HCT116 (cell line): Measurements from ENCODE around the gene SEMA4D. TPM values are rescaled to one million over a fixed set of nuclear protein-coding genes. Genes with fewer than 3 reads are reported as not detected.

Experiments used
- ATAC-seq: fragments of 200-7000 bp; cut with Tn5 transposase; 2 replicates; pipeline ENCODE4 v1.9.1; 2020; ENCODE audit warnings: mild to moderate bottlenecking, moderate library complexity
- BruUV-seq: library from RNA; stranded (reverse); fragments of 400-500 nt; replicated peaks from 2 replicates; lab custom pipeline; 2021; lab: Mats Ljungman, UMichigan
- CTCF ChIA-PET: fragments of 300-600 bp; sonication (Branson Sonifier 250); formaldehyde crosslinking; loops from one replicate; lab custom pipeline; 2021; ENCODE audit warnings: antibody characterized with exemption; lab: Charles Lee
- POLR2A ChIA-PET: fragments of 300-600, 350-600 bp; sonication (Branson Sonifier 250); formaldehyde crosslinking; loops from one replicate; lab custom pipeline; 2021; ENCODE audit warnings: antibody characterized with exemption; lab: Charles Lee
- RAD21 ChIA-PET, 2 experiments: fragments of 300-600 bp; sonication (Branson Sonifier 250); formaldehyde crosslinking; loops; one replicate each; lab custom pipeline; 2023; ENCODE audit warnings: low total read pairs in 2 of 2; ENCODE audit not compliant: uncharacterized antibody in 2 of 2, unreplicated experiment in 2 of 2, low non-redundant PET in 1 of 2; lab: Charles Lee
- DNase-seq: peaks from one replicate; pipeline ENCODE4 v3.0.0-alpha.2; 2010; ENCODE audit warnings: low read depth, low spot score
- H2AFZ ChIP-seq: fragments of 200-600 bp; shearing (Covaris generic), sonication (generic); 2 replicates; pipeline ENCODE4 v1.6.1; 2017; ENCODE audit warnings: low read depth, mixed run types, mixed read lengths, antibody characterized with exemption, low read length; ENCODE audit not compliant: poor library complexity, severe bottlenecking
- H3K27ac ChIP-seq: 2 replicates; pipeline ENCODE4 v1.5.1; 2012; ENCODE audit warnings: low read depth, low read length
- H3K27me3 ChIP-seq: fragments of 200-600 bp; sonication (generic); 2 replicates; pipeline ENCODE4 v1.6.1; 2016; ENCODE audit warnings: mixed run types, low read length, mixed read lengths; ENCODE audit not compliant: insufficient read depth
- H3K36me3 ChIP-seq, 2 experiments: fragments of 200-500 bp in 1 of 2; fragments of 200-600 bp in 1 of 2; sonication (Bioruptor generic) in 1 of 2; sonication (generic) in 1 of 2; 2 replicates each; pipeline versions ENCODE4 v1.5.1 to v1.6.1; 2014 to 2016; ENCODE audit warnings: low read length in 2 of 2, inconsistent platforms in 1 of 2, mixed read lengths in 1 of 2, mixed run types in 1 of 2; ENCODE audit not compliant: insufficient read depth in 2 of 2, control insufficient read depth in 1 of 2
- H3K4me1 ChIP-seq, 2 experiments: fragments of 200-600 bp in 1 of 2; sonication (generic) in 1 of 2; 2 replicates each; pipeline versions ENCODE4 v1.5.1 to v1.6.1; 2012 to 2017; ENCODE audit warnings: low read length in 2 of 2, inconsistent platforms in 1 of 2, mild to moderate bottlenecking in 1 of 2, mixed read lengths in 1 of 2, mixed run types in 1 of 2, moderate library complexity in 1 of 2; ENCODE audit not compliant: insufficient read depth in 2 of 2, control insufficient read depth in 1 of 2
- H3K4me2 ChIP-seq: fragments of 200-600 bp; sonication (generic); 2 replicates; pipeline ENCODE4 v1.6.1; 2017; ENCODE audit warnings: mixed run types, low read length, mixed read lengths
- H3K4me3 ChIP-seq, 2 experiments: fragments of 200-600 bp in 1 of 2; sonication (generic) in 1 of 2; replicated peaks in 1 of 2; 2 replicates each; pipeline ENCODE4 v1.5.1; 2011 to 2016; ENCODE audit warnings: low read length in 2 of 2, control low read depth in 1 of 2, low read depth in 1 of 2, mild to moderate bottlenecking in 1 of 2, mixed read lengths in 1 of 2, mixed run types in 1 of 2
- H3K79me2 ChIP-seq: fragments of 200-600 bp; sonication (generic); 2 replicates; pipeline ENCODE4 v1.6.1; 2017; ENCODE audit warnings: mild to moderate bottlenecking, mixed run types, low read length, moderate library complexity, mixed read lengths; ENCODE audit not compliant: insufficient read depth
- H3K9ac ChIP-seq: fragments of 200-600 bp; sonication (generic); 2 replicates; pipeline ENCODE4 v1.6.1; 2016; ENCODE audit warnings: low read length, mixed read lengths
- H3K9me2 ChIP-seq: fragments of 200-600 bp; sonication (generic), shearing (Covaris generic); 2 replicates; pipeline ENCODE4 v1.6.1; 2017; ENCODE audit warnings: mixed run types, mild to moderate bottlenecking, moderate library complexity; ENCODE audit not compliant: insufficient read depth
- H3K9me3 ChIP-seq, 2 experiments: fragments of 200-500 bp in 1 of 2; fragments of 200-600 bp in 1 of 2; sonication (Bioruptor generic) in 1 of 2; sonication (generic) in 1 of 2; 2 replicates each; pipeline ENCODE4 v1.6.1; 2014 to 2017; ENCODE audit warnings: low read length in 2 of 2, mixed read lengths in 2 of 2, inconsistent platforms in 1 of 2, low read depth in 1 of 2, mild to moderate bottlenecking in 1 of 2, mixed run types in 1 of 2, moderate library complexity in 1 of 2; ENCODE audit not compliant: control insufficient read depth in 1 of 2, insufficient read depth in 1 of 2
- H4K20me1 ChIP-seq: fragments of 200-600 bp; sonication (generic), shearing (Covaris generic); 2 replicates; pipeline ENCODE4 v1.6.1; 2017; ENCODE audit warnings: mixed run types, mild to moderate bottlenecking, moderate library complexity; ENCODE audit not compliant: insufficient read depth
- CBX3 ChIP-seq: IDR thresholded peaks from 2 replicates; pipeline ENCODE4 v1.6.1; 2012; ENCODE audit warnings: low read depth
- CEBPB ChIP-seq: IDR thresholded peaks from 2 replicates; pipeline ENCODE4 v1.6.1; 2012; ENCODE audit warnings: low read depth
- EGR1 ChIP-seq: IDR thresholded peaks from 2 replicates; pipeline ENCODE4 v1.6.1; 2012; ENCODE audit warnings: low read depth
- EZH2 ChIP-seq: fragments of 200-600 bp; sonication (generic); IDR thresholded peaks from 2 replicates; pipeline ENCODE4 v1.6.1; 2017; ENCODE audit warnings: antibody characterized with exemption, mixed run types
- EZH2phosphoT487 ChIP-seq: fragments of 200-600 bp; IDR thresholded peaks from 2 replicates; pipeline ENCODE4 v1.6.1; 2018; ENCODE audit warnings: antibody characterized with exemption, borderline replicate concordance
- FOSL1 ChIP-seq: IDR thresholded peaks from 2 replicates; pipeline ENCODE4 v1.6.1; 2012; ENCODE audit warnings: low read depth
- JUND ChIP-seq: IDR thresholded peaks from 2 replicates; pipeline ENCODE4 v1.6.1; 2012
- POLR2A ChIP-seq: IDR thresholded peaks from 2 replicates; pipeline ENCODE4 v1.7.0; 2011; ENCODE audit warnings: borderline replicate concordance; ENCODE audit not compliant: insufficient read depth, insufficient read length; ENCODE audit errors: extremely low read depth
- POLR2AphosphoS5 ChIP-seq: IDR thresholded peaks from 2 replicates; pipeline ENCODE4 v1.6.1; 2011; ENCODE audit warnings: mild to moderate bottlenecking, low read depth, low read length, moderate library complexity
- RAD21 ChIP-seq: IDR thresholded peaks from 2 replicates; pipeline ENCODE4 v1.6.1; 2012; ENCODE audit warnings: low read depth, mild to moderate bottlenecking
- REST ChIP-seq: IDR thresholded peaks from 2 replicates; pipeline ENCODE4 v1.6.1; 2012; ENCODE audit warnings: low read depth
- ZFX ChIP-seq: fragments of 450-650 bp; IDR thresholded peaks from 2 replicates; pipeline ENCODE4 v1.6.1; 2017
- intact Hi-C: fragments of 100-400 bp; cut with micrococcal nuclease; formaldehyde crosslinking; loops from 2 replicates; pipeline ENCODE4 v1.10.0; 2022
- total RNA-seq: library from RNA; stranded (reverse); gene quantifications from one replicate; pipeline ENCODE4 v1.2.1, GENCODE V29; 2021; ENCODE audit not compliant: unreplicated experiment
- TF ChIP-seq, protein P1 (sequence below): IDR thresholded peaks from 2 replicates; pipeline ENCODE4 v1.6.1; 2012
- TF ChIP-seq, protein P2 (sequence below): IDR thresholded peaks from 2 replicates; pipeline ENCODE4 v1.6.1; 2012
- TF ChIP-seq, protein P3 (sequence below), 3 experiments: fragments of 200-600 bp in 1 of 3; sonication (generic) in 1 of 3; IDR thresholded peaks in 2 of 3; conservative IDR thresholded peaks in 1 of 3; 2 replicates each; pipeline ENCODE4 v1.5.1; 2012 to 2017; ENCODE audit warnings: low read depth in 2 of 3, low read length in 2 of 3, antibody characterized with exemption in 1 of 3, borderline replicate concordance in 1 of 3, control low read depth in 1 of 3, mild to moderate bottlenecking in 1 of 3, mixed read lengths in 1 of 3, mixed run types in 1 of 3, moderate library complexity in 1 of 3; ENCODE audit not compliant: insufficient read depth in 1 of 3

Gene SEMA4D
- total RNA-seq, 1 experiment from 2014 or later = 32.0 TPM

GRCh38 chr9:89495824-89496560, 1.9 kb downstream of the SEMA4D start:
- no TSS peak for BruUV-seq
- peaks cover 12 to 15% of the 10 kb centered on the region in 2 experiments for H3K4me1 ChIP-seq
- H3K9me3 ChIP-seq = no peaks in the 10 kb centered on the region
- ChIA-PET RAD21 (no interaction called here), POLR2A (no interaction called here), CTCF (no interaction called here)
- no peaks in the 10 kb centered on the region for H3K36me3 ChIP-seq
- no peaks in the 10 kb centered on the region for H3K9me2 ChIP-seq
- H3K79me2 ChIP-seq = peaks cover 46% of the 10 kb centered on the region
- no peak overlapping the region for H3K4me3 ChIP-seq
- H3K27me3 ChIP-seq = no peaks in the 10 kb centered on the region
- H2AFZ ChIP-seq = no peak overlapping the region
- TF ChIP-seq RAD21 (no peak), CBX3 (no peak), POLR2AphosphoS5 (no peak), EZH2phosphoT487 (no peak), JUND (no peak), POLR2A (no peak), CEBPB (no peak), ZFX (no peak), EGR1 (no peak), REST (no peak), EZH2 (no peak), FOSL1 (no peak)
- TF ChIP-seq, protein P1, sequence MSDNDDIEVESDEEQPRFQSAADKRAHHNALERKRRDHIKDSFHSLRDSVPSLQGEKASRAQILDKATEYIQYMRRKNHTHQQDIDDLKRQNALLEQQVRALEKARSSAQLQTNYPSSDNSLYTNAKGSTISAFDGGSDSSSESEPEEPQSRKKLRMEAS = no peak
- TF ChIP-seq, protein P2, sequence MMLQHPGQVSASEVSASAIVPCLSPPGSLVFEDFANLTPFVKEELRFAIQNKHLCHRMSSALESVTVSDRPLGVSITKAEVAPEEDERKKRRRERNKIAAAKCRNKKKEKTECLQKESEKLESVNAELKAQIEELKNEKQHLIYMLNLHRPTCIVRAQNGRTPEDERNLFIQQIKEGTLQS = no peak
- TF ChIP-seq, protein P3, sequence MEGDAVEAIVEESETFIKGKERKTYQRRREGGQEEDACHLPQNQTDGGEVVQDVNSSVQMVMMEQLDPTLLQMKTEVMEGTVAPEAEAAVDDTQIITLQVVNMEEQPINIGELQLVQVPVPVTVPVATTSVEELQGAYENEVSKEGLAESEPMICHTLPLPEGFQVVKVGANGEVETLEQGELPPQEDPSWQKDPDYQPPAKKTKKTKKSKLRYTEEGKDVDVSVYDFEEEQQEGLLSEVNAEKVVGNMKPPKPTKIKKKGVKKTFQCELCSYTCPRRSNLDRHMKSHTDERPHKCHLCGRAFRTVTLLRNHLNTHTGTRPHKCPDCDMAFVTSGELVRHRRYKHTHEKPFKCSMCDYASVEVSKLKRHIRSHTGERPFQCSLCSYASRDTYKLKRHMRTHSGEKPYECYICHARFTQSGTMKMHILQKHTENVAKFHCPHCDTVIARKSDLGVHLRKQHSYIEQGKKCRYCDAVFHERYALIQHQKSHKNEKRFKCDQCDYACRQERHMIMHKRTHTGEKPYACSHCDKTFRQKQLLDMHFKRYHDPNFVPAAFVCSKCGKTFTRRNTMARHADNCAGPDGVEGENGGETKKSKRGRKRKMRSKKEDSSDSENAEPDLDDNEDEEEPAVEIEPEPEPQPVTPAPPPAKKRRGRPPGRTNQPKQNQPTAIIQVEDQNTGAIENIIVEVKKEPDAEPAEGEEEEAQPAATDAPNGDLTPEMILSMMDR (IDR thresholded peaks at IDR 0.05 in 2 of 3, conservative IDR thresholded peaks at IDR 0.05 in 1 of 3; ENCODE audit: borderline replicate concordance in 1 of 3, insufficient read depth in 1 of 3, low read depth in 2 of 3, low read length in 2 of 3) = no peak
- no peaks in the 10 kb centered on the region for H4K20me1 ChIP-seq
- no peak overlapping the region for H3K27ac ChIP-seq
- intact Hi-C loops = loop anchor here (5.0 kb wide), 1 partner anchor 64 kb away; no protein-coding TSS in a partner anchor
- ATAC-seq (no peak), DNase-seq (no peak)
- no peak overlapping the region for H3K9ac ChIP-seq
- H3K4me2 ChIP-seq = peak overlapping the region; percentile 90; the same call in 1 of the 2 replicates
